Right cardiac atrium (tissue), 5 donors: ENCODE results near the gene STK26. TPM values are rescaled to one million over a fixed set of nuclear protein-coding genes. Genes with fewer than 3 reads are reported as not detected.

Experiments
- ATAC-seq, 2 donors: fragments of 200-7000 bp; cut with Tn5 transposase; one replicate each; pipeline versions ENCODE4 v1.8.0 to v1.9.1; 2020; ENCODE audit warnings: moderate library complexity in 2 of 2, mild to moderate bottlenecking in 1 of 2
- DNase-seq, 3 donors: peaks; one replicate each; pipeline ENCODE4 v3.0.0-alpha.2; 2020
- H3K27ac ChIP-seq: one replicate; pipeline ENCODE4 v1.5.1; 2013; ENCODE audit warnings: mild to moderate bottlenecking, low read length, control low read depth, moderate library complexity
- H3K27me3 ChIP-seq: one replicate; pipeline ENCODE4 v1.6.1; 2013; ENCODE audit not compliant: control insufficient read depth, insufficient read depth
- H3K4me1 ChIP-seq: one replicate; pipeline ENCODE4 v1.6.1; 2013; ENCODE audit warnings: low read length; ENCODE audit not compliant: control insufficient read depth, insufficient read depth
- H3K4me3 ChIP-seq: one replicate; pipeline ENCODE4 v1.5.1; 2013; ENCODE audit warnings: low read length, control low read depth
- H3K9me3 ChIP-seq: one replicate; pipeline ENCODE4 v1.6.1; 2013; ENCODE audit warnings: low read length; ENCODE audit not compliant: control insufficient read depth
- WGBS: extraction: QIAGEN DNeasy Blood & Tissue Kit; methylation state at CpG from one replicate; pipeline ENCODE4 v1.1.7; 2013; 5-methylcytosine and 5-hydroxymethylcytosine counted together
- intact Hi-C, 4 donors: fragments of 100-400 bp; cut with DNase I; formaldehyde crosslinking; loops; one replicate each; pipeline versions ENCODE4 v1.11.0 to v1.14.0; 2022 to 2023
- polyA plus RNA-seq: library from polyadenylated mRNA; stranded (reverse); fragments of 200-250 nt; gene quantifications from one replicate; pipeline ENCODE4 v1.2.3, GENCODE V29; 2013
- total RNA-seq, 4 donors: library from RNA; stranded (reverse); fragmentation: NEBNext Ultra II Directional; extraction: Animal tissue kit (Norgen Biotek cat#: 25700); gene quantifications; one replicate each; pipeline ENCODE4 v1.2.1, GENCODE V29; 2021
- donor health status: healthy with polysubstance abuse.
- donor health status: DM: no; HTN: yes; CAD: no.
- donor health status: DM: no; HTN: no; CAD: no.
- donor health status: DM: no; HTN: yes; CAD: no; lungs with severe emphysema.
- donor health status: DM: yes; HTN: yes; CAD: no.

The STK26 gene
- total and polyA plus RNA-seq, 5 donors: 0.86 to 2.2 (median 1.7) TPM

- ATAC-seq (no peak), DNase-seq (no peak)
- Histone ChIP-seq H3K4me3 (no peak overlapping the region), H3K27ac (no peak overlapping the region), H3K4me1 (no peaks in the 10 kb centered on the region), H3K27me3 (no peaks in the 10 kb centered on the region), H3K9me3 (no peaks in the 10 kb centered on the region)
- 93% methylated on average over 4 of the region's 4 CpGs for WGBS
- intact Hi-C loops: no loop called here
Observed at GRCh38 chrX:132063862-132064261, 40.8 kb downstream of the STK26 start.

GRCh38 chrX:132068405-132068804 lies 45.3 kb downstream of the STK26 start:
- DNase-seq: no peak
- ATAC-seq: no peak
- H3K4me3 ChIP-seq: no peak overlapping the region
- no peaks in the 10 kb centered on the region for H3K27me3 ChIP-seq
- H3K27ac ChIP-seq: no peak overlapping the region
- 71% methylated on average over 1 of the region's 1 CpG for WGBS
- no peaks in the 10 kb centered on the region for H3K9me3 ChIP-seq
- H3K4me1 ChIP-seq: no peaks in the 10 kb centered on the region
- intact Hi-C loops: no loop called here

GRCh38 chrX:132071254-132071653 lies 48.2 kb downstream of the STK26 start:
- Histone ChIP-seq H3K27ac (no peak overlapping the region), H3K27me3 (no peaks in the 10 kb centered on the region), H3K4me1 (no peaks in the 10 kb centered on the region), H3K9me3 (no peaks in the 10 kb centered on the region), H3K4me3 (no peak overlapping the region)
- intact Hi-C loops: loop anchor here in 1 of 4 donors (10.0 kb wide), 1 partner anchor 226 kb away; no protein-coding TSS in a partner anchor
- no peak for DNase-seq
- ATAC-seq: no peak

- Histone ChIP-seq H3K27ac (no peak overlapping the region), H3K4me1 (no peaks in the 10 kb centered on the region), H3K9me3 (no peaks in the 10 kb centered on the region), H3K27me3 (no peaks in the 10 kb centered on the region), H3K4me3 (no peak overlapping the region)
- intact Hi-C loops: loop anchor here in 1 of 4 donors (10.0 kb wide), 1 partner anchor 233 kb away; no protein-coding TSS in a partner anchor
- no peak for ATAC-seq
- DNase-seq: no peak
- 93% methylated on average over 1 of the region's 1 CpG for WGBS
Observed at GRCh38 chrX:132077414-132077813, 54.3 kb downstream of the STK26 start.

GRCh38 chrX:132077912-132078311 lies 54.8 kb downstream of the STK26 start:
- intact Hi-C loops: loop anchor here in 1 of 4 donors (10.0 kb wide), 1 partner anchor 233 kb away; no protein-coding TSS in a partner anchor
- no peaks in the 10 kb centered on the region for H3K9me3 ChIP-seq
- no peaks in the 10 kb centered on the region for H3K4me1 ChIP-seq
- H3K4me3 ChIP-seq: no peak overlapping the region
- no peak for DNase-seq
- H3K27ac ChIP-seq: no peak overlapping the region
- H3K27me3 ChIP-seq: no peaks in the 10 kb centered on the region
- ATAC-seq: no peak
- WGBS: 95% methylated on average over 3 of the region's 3 CpGs

GRCh38 chrX:132085786-132086185 lies 62.7 kb downstream of the STK26 start:
- Histone ChIP-seq H3K9me3 (no peaks in the 10 kb centered on the region), H3K4me3 (no peak overlapping the region), H3K27ac (no peak overlapping the region), H3K27me3 (no peaks in the 10 kb centered on the region), H3K4me1 (no peaks in the 10 kb centered on the region)
- intact Hi-C loops: no loop called here
- DNase-seq (no peak), ATAC-seq (no peak)
- 36% methylated on average over 3 of the region's 3 CpGs for WGBS

GRCh38 chrX:132086672-132087071 lies 63.6 kb downstream of the STK26 start:
- Histone ChIP-seq H3K27ac (no peak overlapping the region), H3K4me3 (no peak overlapping the region), H3K27me3 (no peaks in the 10 kb centered on the region), H3K9me3 (no peaks in the 10 kb centered on the region), H3K4me1 (no peaks in the 10 kb centered on the region)
- intact Hi-C loops: no loop called here
- ATAC-seq (no peak), DNase-seq (no peak)
- 40% methylated on average over 2 of the region's 2 CpGs for WGBS

- H3K27me3 ChIP-seq: no peaks in the 10 kb centered on the region
- no peaks in the 10 kb centered on the region for H3K9me3 ChIP-seq
- DNase-seq (no peak), ATAC-seq (no peak)
- H3K4me1 ChIP-seq: no peaks in the 10 kb centered on the region
- H3K4me3 ChIP-seq: no peak overlapping the region
- no peak overlapping the region for H3K27ac ChIP-seq
- intact Hi-C loops: no loop called here
Observed at GRCh38 chrX:132088864-132089263, 65.8 kb downstream of the STK26 start.

GRCh38 chrX:132090403-132091159 lies 67.5 kb downstream of the STK26 start:
- no peak for ATAC-seq
- no peaks in the 10 kb centered on the region for H3K27me3 ChIP-seq
- no peak overlapping the region for H3K27ac ChIP-seq
- 58% methylated on average over 8 of the region's 8 CpGs for WGBS
- H3K4me1 ChIP-seq: no peaks in the 10 kb centered on the region
- H3K9me3 ChIP-seq: no peaks in the 10 kb centered on the region
- DNase-seq: no peak
- H3K4me3 ChIP-seq: no peak overlapping the region
- intact Hi-C loops: loop anchor here in 1 of 4 donors (10.0 kb wide), 1 partner anchor 124 kb away; the partner anchor contains the start of gene RAP2C

- ATAC-seq (peak; percentile 45 to 69), DNase-seq (peak in 2 of 3 donors; percentile 49 to 60)
- intact Hi-C loops: loop anchor here in 1 of 4 donors (10.0 kb wide), 1 partner anchor 122 kb away; the partner anchor contains the start of gene RAP2C
- no peak overlapping the region for H3K27ac ChIP-seq
- H3K4me3 ChIP-seq: no peak overlapping the region
- no peaks in the 10 kb centered on the region for H3K9me3 ChIP-seq
- no peaks in the 10 kb centered on the region for H3K27me3 ChIP-seq
- no peaks in the 10 kb centered on the region for H3K4me1 ChIP-seq
- WGBS: 41% methylated on average over 7 of the region's 7 CpGs
Observed at GRCh38 chrX:132092439-132093065, 69.5 kb downstream of the STK26 start.

GRCh38 chrX:132093239-132093860 lies 70.2 kb downstream of the STK26 start:
- no peaks in the 10 kb centered on the region for H3K27me3 ChIP-seq
- WGBS: 61% methylated on average over 4 of the region's 4 CpGs
- DNase-seq: no peak
- no peaks in the 10 kb centered on the region for H3K9me3 ChIP-seq
- ATAC-seq: no peak
- no peak overlapping the region for H3K27ac ChIP-seq
- no peaks in the 10 kb centered on the region for H3K4me1 ChIP-seq
- H3K4me3 ChIP-seq: no peak overlapping the region
- intact Hi-C loops: loop anchor here in 1 of 4 donors (10.0 kb wide), 1 partner anchor 121 kb away; the partner anchor contains the start of gene RAP2C
